Activated effector memory CD4-positive, alpha-beta T cell treated with anti-CD3 and anti-CD28 coated beads, Interleukin-2, amount 50 U/mL, for 16 hours (primary cell): Measurements from ENCODE around the gene SGPL1.

Experiments
- DNase-seq: peaks from one replicate; pipeline ENCODE4 v3.0.0-alpha.2; 2020

Gene SGPL1

DNA sequence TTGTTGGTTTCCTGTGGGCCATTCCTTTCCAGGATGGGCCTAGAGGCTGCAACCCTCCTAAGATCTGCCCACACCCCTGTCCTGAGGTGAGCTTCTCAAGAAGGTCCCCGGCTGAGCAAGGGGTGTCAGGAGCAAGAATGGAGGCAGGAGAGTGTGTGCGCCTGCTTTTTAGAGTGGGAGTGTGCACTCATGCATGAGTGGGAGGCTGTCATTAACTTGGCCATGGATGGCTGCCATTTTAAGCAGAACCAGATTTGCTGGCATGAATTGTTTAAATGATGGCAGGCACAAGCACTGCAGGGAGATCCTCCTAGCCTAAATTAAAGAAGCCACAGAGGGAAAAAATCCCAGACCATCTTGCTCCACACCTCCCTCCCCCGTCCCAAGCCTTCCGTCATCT, 2.9 kb upstream of the SGPL1 start:
- no peak for DNase-seq

DNA sequence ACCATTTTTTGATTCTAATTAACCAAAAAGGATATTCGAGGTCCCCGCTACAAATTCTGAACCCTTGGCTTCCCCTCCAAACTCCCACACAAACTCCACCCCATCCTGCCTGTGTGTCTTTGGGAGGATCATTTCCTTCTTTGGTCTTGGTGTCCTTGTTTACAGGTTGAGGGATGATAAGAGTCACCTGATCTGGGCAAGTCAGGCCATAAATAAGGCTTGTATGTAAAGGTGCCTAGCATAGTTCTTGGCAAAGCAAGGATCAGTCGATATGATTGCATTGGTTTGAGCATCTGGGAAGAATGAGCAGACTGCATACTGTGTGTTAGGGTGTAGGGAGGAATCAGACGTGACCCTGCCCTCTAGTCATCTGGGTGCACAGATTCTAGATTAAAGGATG, 1.6 kb upstream of the SGPL1 start:
- no peak for DNase-seq

DNA sequence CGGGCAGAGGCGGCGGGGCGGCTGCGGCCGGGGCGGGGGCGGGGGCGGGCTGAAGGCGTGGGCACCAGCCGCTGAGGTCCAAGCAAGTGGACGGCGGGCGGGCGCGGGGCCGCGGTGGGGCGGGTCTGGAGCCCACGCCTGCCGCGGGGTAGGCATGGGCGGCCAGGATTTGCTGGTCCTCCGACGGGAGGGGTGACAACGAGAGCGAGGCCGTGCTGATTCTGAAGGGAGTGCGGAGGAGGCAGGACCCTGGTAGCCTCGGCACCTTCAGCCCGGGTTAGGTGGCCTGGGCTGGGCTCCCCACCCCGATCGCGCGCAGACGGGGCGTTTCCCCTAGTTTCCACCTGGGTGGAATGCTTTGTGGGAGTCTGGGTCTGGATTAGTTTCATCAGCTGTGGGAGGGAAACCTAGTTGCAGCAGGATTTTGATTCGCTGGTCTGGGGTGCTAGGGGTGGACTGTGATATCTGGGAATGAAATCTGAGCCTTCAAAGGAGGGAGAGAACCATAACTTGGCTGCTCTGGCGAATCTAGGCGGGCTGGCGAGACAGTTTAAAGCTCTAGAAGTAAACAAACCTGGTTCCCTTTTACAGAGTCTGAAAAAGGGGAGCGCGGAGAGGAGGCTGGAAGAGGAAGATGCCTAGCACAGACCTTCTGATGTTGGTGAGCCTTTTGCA, 609 bp downstream of the SGPL1 start:
- DNase-seq = peak; percentile 80

DNA sequence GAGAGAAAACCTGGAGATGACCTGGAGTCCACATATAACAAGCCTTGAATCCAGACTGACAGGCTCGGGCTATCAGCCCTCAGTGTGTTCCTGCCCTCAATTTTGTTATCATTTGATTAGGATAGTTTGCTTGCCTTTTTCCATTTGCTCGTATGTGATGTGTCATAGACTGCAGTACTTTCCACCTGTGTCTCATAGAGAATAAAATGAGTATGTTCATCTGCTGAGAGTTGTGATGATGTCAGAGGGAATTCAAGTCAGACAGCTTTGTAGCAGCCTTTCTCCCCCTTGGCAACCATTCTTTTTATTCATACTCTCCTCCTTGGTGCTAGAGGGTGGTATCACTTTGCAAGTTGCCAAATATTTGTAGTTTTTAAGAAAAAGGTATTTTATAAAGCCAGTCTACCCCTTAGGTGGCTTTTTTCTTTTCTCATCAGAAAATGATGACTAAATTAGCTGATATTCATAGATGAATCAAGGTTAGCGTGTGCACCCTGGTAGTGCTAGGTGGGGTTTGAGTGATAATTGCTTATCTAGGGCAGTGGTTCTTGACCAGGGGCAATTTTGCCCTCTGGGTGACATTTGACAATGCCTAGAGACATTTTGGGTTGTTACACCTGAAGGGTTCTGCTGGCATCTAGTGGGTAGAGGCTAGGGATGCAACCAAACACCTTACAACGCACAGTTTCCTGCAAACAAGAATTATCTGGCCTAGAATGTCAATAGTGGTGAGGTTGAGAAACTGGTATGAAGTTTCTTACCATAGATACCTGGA, 5.4 kb downstream of the SGPL1 start:
- DNase-seq = no peak

DNA sequence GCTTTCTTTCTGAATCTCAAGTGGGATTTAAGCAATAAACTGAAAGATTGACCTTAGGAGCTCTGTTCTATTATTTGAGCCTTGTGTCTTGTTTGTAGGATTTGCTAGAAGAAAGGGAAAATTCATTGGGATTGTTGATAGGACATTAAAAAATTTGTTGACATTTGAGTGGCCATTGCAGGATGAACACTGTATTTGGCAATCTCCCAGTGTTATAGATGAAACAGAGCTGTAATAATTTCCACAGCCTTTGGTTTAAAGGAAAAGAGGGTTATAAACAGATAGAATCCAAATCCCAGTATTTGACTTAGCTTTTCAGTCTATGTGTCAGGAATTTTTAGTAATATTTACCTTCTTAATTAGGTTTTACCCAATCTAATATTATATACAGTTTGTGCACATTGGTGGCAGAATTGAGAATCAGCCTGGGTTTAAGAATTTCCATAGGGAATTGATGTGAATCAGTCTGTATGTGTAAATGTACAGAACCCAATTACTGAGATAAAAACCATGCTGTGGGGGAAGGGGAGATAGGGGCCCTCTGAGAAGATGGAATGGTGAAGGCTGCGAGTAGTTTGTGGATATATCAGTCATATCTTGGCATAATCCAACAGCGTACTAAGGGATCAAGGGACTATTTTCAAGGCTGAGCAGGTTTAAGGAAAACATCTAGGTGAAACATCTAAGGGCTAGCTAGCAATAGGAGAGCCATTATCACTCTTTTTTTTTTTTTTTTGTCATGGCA, 6.5 kb downstream of the SGPL1 start:
- no peak for DNase-seq

DNA sequence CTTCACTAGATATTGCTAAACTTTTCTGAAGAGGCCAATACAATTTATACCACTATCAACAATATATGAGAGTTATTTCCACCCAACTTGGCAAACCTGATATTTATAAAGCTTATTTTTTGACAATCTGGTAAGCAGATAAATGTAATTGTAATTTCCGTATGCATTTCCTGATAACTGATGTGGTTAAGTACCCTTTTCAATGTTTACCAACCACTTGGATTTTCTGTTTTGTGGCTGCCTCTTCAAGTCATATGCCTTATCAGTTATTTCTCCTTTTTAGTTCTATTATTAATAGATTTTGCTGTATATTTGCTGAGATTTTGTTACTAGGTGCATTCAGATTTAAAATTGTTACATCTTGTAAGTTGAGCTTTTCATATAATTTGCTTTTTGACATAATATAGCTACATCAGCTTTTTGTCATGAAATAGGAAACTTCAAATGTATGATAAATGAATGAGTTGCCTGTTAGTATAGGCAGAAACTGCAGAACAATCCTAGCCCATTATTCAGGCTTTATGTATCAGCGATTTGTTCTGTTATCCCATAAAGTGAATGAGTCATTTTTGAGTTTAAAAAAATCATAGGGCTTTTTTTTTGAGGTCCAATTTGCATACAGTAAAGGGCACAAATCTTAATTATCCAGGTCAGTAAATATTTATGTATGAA, 11.5 kb downstream of the SGPL1 start:
- no peak for DNase-seq

DNA sequence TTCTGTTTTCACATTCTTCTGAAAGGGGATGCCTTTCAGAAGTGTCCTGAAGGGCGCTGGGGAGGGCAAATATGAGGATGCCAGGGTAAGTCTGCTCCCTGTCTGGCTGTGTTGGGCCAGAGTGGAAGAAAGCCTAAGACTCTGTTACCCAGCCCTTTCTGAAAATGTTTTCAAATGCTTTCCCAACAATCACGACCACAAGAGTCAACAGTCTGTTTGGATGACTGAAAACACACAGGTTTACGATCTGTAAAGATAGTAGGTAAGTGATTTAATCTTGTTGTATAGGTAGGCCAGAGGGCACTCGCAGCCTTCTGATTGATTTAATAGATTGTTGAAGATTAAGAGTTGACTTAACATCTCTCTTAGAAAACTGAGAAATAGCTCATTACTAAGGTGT, 13.2 kb downstream of the SGPL1 start:
- DNase-seq = no peak

DNA sequence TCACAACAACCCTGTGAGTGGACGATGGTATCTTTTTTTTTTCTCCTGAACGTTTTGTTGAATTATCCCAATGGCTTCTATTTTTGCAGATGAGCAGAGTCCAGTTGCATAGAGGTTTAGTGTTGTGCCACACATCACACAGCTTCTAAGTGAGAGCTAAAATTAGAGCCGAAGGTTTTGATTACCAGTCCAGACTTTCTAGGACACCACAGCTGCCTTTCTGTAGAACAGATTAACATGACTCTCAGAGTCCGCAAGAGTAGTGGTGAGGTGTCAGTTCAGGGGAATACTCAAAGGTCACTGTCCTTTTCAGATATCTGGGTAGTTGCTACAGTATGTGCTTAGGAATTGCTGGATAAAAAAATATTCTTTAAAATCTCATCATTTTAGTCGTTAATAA, 13.8 kb downstream of the SGPL1 start:
- DNase-seq = no peak

DNA sequence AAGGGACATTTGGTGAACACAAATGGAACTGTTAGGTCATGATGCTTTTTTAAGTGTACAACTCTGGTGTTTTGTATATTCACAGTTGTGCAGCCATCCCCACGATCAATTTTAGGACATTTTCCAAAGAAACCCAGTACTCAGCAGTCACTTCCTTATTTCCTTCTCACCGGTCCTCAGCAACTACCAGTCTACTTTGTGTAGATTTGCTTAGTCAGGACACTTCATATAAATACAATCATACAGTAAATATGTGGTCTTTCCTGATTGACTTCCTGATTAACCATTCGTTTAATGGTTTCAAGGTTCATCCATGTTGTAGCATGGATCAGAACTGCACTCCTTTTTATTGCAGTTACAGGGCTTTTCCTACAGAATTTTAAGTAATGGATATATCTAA, 14.4 kb downstream of the SGPL1 start:
- DNase-seq = no peak

DNA sequence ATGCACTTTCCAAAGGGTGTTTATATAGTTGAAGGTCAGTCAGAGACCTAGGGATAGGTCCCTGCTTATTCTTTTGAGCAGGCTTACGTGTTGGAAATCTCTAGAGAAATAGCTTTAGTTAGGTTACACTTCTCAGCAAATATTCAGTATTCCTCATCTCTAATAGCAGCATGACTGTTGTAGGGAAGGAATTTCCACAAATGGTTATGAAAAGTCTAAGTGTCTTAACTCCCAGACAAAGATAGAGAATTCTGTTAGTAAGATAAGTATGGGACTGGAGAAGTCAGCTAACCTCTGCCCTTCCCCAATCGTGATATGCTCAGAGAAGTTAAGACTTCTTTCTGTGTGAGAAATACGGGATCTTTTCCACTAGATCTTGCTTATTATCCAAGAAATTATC, 16.5 kb downstream of the SGPL1 start:
- no peak for DNase-seq

DNA sequence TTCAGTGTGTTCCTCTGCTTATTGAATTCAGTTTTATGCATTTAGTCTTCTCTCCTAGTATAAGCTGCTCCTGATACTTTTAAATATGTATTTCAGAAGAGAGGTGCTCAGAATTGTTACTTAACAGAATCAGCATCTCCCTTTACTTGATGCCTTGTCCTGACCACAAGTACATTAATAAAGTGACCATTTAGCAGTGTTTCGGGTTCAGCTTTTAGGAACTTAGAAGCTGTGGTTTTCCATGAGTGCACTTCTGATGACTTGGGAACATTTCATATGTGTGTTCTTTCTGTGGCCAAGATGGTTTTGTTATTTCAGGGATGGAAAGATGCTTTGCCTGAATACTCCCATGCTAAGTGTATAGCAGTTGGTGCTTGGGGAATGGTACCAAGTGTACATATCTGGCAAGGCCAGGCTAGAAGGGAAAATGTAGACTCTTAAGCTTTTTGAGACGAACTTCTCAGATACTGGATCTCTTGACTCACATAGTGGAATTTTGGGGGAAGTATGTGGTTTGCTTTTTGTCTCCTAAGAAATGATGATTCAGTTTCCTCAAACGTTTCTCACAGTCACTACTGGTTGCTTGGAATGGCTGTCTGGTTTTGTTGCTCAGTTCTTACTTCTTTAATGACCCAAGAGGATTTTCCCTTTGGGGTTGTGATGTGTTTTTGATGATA, 17.2 kb downstream of the SGPL1 start:
- DNase-seq = no peak

DNA sequence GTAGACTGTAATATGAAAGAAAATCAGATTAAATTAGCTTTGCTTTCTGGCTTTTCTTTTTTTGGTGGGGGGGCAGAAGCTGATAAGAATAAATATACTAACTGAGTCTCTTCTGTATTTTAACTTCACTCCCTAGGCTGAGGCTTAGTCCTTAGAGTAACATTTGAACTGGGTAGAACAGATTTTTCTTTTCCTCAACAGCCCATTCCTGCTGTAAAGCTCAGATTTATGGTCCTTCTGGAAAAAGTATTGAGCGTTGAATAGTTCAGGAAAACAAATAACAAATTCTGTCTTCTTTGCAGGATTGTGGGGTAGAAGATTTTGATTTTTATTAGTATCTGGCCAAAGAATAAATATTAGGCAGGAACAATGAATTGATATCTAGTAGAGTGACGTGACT, 17.9 kb downstream of the SGPL1 start:
- no peak for DNase-seq

DNA sequence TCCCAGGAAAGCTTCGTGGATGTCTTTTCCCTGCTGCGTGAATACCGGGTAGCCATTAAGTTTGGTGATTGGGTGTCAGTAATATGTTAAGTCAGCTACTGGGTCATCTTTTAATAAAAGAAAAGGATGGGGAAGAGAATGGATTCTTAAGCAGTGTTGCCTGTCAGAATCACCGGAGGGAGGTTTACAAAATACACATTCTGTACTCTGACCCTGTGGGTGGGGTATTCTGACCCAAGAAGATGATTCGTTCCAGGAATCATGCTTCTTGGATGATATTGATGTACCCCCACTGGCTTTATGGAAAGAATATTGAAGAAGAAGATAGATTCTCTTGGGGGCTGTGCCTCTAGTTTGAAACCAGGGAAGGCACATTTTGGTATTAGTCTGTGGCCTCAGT, 18.3 kb downstream of the SGPL1 start:
- DNase-seq = no peak

DNA sequence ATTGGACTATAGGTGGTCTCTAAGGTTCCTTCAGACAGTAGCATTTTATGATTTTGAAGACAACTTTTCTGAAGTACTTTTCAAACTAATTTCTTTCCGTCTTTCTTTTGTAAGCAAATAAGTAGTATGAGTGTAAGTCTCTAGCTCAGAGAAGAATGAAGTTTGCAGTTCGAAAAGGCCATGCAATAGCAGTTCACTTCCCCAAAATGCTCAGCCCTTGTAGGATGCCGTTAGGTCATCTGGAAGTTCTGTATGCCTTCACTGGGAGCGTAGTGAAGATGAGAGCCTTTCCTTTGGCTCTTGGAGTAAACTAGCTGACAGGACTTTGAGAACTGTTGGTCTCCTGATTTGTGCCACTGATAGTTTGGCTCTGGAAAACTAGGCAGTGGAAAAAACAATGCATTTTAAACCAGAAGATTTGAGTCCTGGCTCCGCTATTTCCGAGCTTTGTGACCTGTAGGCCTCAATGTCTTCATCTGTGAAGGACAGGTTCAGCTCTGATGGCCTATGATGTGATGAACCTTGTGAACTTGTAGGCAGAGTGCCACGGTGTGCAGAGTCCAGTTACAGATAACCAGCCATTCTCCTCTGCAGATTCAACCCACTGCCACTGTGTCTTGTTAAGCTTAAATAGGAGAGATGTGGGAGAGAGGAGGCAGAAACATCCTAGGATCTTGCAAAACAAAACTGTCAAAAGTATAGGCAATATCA, 18.8 kb downstream of the SGPL1 start:
- DNase-seq = no peak

DNA sequence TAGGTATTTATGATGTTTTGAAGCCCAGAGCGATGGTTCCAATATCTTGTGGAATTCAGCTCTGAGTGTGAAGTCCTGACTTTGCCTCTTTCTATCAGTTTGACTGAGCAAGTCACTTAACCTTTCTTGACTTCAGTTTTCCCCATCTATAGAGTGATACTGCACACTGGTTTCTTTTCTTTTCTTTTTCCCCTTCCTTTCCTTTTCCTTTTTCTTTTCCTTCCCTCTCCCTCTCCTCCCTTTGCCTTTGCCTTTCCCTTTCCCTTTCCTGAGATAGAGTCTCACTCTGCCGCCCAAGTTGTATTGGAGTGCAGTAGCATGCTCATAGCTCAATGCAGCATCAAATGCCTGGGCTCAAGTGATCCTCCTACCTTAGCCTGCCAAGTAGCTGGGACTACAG, 20.6 kb downstream of the SGPL1 start:
- no peak for DNase-seq

DNA sequence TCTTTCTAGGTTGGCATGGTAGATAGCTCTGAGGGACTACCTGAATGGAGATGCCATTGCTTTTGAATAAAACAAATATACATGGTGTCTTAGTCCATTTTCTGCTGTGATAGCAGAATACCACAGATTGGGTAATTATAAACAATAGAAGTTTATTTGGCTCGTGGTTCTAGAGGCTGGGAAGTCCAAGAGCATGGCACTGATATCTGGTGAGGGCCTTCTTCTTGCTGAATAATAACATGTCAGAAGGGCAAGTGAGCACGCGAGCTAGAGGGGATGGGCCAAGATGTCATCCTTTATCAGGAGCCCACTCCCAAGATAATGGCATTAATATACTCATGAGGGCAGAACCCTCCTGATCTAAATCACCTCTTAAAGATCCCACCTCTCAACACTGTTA, 21.9 kb downstream of the SGPL1 start:
- DNase-seq = no peak

DNA sequence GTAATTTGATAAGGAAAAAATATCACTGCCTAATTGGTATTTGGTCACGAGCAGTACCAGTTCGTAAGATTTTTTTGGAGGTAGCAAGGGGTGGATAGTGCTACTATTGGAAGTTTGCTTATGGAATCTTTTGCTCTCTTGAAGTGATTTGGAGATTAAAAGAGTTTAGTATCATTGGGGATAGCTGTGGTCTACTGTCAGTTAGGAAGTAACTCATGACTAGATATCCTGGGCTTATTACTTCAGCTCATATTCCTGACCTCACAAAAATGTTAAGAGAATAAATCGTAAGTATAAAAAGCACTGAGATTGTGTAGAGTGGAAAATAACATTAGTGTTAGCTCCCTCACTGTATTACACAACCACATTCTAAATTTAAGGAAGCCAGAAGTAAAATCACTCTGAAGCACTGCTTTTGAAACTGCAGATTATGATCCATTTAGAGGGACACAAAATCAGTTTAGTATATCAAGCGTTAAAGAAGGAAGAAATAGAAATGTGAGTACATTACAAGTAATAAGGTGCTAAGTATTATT, 22.6 kb downstream of the SGPL1 start:
- DNase-seq = no peak

DNA sequence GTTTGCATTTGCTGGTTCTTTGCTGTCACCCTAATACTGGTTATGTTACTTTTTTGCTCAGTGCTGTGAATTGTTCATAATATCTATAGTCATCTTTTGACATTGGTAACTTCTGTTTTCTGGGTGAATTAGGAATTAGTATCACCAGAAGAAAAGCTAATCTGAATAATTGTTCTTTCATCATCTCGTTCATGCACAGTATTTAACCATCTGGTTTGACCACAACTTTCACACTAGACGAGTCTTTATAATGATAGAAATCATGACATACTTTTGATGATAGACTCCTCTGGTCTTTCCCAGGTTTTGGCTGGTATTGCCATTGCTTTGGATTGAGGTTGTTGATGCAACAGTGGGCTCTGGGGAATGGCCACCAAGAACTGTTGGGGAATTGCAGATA, 25.1 kb downstream of the SGPL1 start:
- DNase-seq = no peak

DNA sequence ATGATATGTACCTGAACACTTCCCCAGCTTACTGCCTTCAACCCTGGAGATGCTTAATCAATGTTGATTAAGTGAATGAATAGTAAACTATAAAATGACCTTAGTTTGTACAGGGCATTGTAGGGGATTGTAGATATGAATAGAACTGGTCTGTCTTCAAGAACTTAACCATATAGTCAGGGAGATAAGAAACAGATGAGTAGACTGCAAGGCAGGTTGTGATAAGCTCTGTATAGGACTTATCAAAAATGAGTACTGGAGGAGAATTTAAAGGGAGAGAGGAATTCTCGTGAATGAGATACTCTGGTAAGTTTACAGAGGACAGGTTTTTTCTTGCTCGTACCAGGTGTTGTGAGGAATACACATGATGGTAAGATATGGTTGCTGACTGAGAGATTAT, 27.6 kb downstream of the SGPL1 start:
- no peak for DNase-seq

DNA sequence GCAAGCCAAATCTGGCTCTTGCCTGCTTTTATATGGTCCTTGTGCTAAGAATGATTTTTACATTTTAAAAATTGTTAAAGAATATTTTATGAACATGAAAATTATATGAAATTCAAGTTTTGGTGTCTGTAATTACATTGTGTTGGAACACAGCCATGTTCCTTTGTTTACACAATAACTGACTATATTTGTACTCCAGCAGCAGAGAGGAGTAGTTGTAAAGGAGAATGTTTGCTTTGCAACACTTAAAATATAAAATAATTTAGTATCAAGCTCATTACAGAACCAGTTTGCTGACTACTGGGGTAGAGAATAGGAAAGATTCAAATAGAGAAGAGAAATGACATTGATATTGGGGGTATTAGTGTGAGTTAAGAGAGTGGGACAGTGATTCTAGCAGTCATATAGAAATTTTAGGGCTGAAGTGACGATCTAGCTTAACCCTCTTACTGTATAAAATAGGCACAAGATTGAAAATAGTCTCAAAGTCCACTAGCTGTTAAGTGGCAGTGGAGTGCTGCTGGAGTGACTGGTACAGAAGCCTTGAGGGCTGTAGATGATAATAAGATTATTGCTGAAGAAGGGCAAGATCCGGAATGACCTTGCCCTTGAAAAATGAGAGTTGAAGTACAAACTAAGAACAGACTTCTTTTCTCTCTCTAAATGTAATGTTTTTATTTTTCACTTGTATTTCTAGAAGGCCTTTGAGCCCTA, 28.2 kb downstream of the SGPL1 start:
- DNase-seq = no peak

DNA sequence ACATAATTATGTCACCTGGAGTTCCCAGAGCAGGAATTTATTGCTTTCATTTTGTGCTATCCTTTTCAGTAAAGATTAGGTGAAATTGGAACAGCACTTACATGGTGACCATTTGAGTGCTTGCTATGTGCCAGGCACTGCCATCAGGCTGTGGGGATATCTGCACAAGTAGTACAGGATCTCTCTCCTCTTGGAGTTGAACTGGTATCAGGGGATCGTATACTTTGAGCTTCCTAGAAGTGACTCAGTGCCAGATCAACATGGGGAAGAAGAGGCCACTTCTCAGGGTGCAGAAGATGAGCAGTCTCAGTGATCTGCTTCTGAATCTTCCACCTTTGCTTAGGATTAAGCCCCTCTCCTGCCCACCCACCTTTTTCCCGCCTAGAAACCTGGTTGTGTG, 29.5 kb downstream of the SGPL1 start:
- no peak for DNase-seq
